MCF 10A (cell line): ENCODE measurements around the gene IFT122. TPM values are rescaled to one million over a fixed set of nuclear protein-coding genes. Genes with fewer than 3 reads are reported as not detected.
A peak's percentile ranks its signal among the peaks of the same experiment; 100 is the strongest.

Source experiments
- BruUV-seq: library from RNA; stranded (reverse); fragments of 400-500 nt; replicated peaks from 2 replicates; lab custom pipeline; 2021; lab: Mats Ljungman, UMichigan
- CTCF ChIA-PET: fragments of 300-600 bp; sonication (Branson Sonifier 250); formaldehyde crosslinking; extraction: SDS; loops from one replicate; lab custom pipeline; 2021; ENCODE audit warnings: antibody characterized with exemption, inconsistent platforms; lab: Yijun Ruan, JAX
- POLR2A ChIA-PET: fragments of 300-600, 350-650 bp; sonication (Branson Sonifier 250); formaldehyde crosslinking; extraction: SDS; loops from one replicate; lab custom pipeline; 2020; ENCODE audit warnings: antibody characterized with exemption, inconsistent platforms; lab: Yijun Ruan, JAX
- DNase-seq: peaks from one replicate; pipeline ENCODE4 v3.0.0-alpha.2; 2018; ENCODE audit not compliant: unreplicated experiment
- H3K27ac Mint-ChIP-seq: one replicate; pipeline ENCODE4 v1.8.0; 2022; ENCODE audit warnings: mild to moderate bottlenecking, low read depth, mixed read lengths; ENCODE audit not compliant: unreplicated experiment
- H3K27me3 Mint-ChIP-seq: one replicate; pipeline ENCODE4 v1.8.0; 2022; ENCODE audit warnings: mixed read lengths; ENCODE audit not compliant: insufficient read depth, unreplicated experiment
- H3K36me3 Mint-ChIP-seq: one replicate; pipeline ENCODE4 v1.8.0; 2022; ENCODE audit warnings: mild to moderate bottlenecking, moderate library complexity, mixed read lengths; ENCODE audit not compliant: insufficient read depth, unreplicated experiment
- H3K4me1 Mint-ChIP-seq: one replicate; pipeline ENCODE4 v1.8.0; 2022; ENCODE audit warnings: mixed read lengths; ENCODE audit not compliant: insufficient read depth, unreplicated experiment
- H3K4me3 Mint-ChIP-seq: one replicate; pipeline ENCODE4 v1.8.0; 2022; ENCODE audit warnings: mild to moderate bottlenecking, moderate library complexity, mixed read lengths; ENCODE audit not compliant: unreplicated experiment
- H3K9me3 Mint-ChIP-seq: one replicate; pipeline ENCODE4 v1.8.0; 2022; ENCODE audit warnings: mixed read lengths; ENCODE audit not compliant: unreplicated experiment
- intact Hi-C: fragments of 100-400 bp; cut with micrococcal nuclease; formaldehyde crosslinking; loops from 2 replicates; pipeline ENCODE4 v1.14.1; 2022
- total RNA-seq: library from RNA; stranded (reverse); gene quantifications from 2 replicates; pipeline ENCODE4 v1.2.3, GENCODE V29; 2022
- TF ChIP-seq, protein P1 (sequence below): fragments of 200-600 bp; IDR thresholded peaks from one replicate; pipeline ENCODE4 v1.8.0; 2022; ENCODE audit warnings: antibody characterized with exemption, mild to moderate bottlenecking; ENCODE audit not compliant: unreplicated experiment

IFT122 gene
- total RNA-seq, 1 experiment from 2014 or later, result 21.0 TPM

GRCh38 chr3:129534428-129535027 lies 94.5 kb downstream of the IFT122 start:
- no TSS peak for BruUV-seq
- Mint-ChIP-seq H3K4me1 (no peaks in the 10 kb centered on the region), H3K27me3 (no peaks in the 10 kb centered on the region), H3K9me3 (no peaks in the 10 kb centered on the region), H3K36me3 (no peaks in the 10 kb centered on the region), H3K27ac (no peak overlapping the region), H3K4me3 (no peak overlapping the region)
- CTCF ChIA-PET, result interaction anchor here (0.9 to 1.2 kb wide), 2 partner anchors 27 to 564 kb away, joined by 3 to 4 read pairs; no protein-coding TSS in a partner anchor
- intact Hi-C loops, result no loop called here
- POLR2A ChIA-PET, result interaction anchor here (0.6 to 1.2 kb wide), 2 partner anchors 19 to 110 kb away, joined by 3 read pairs; no protein-coding TSS in a partner anchor
- DNase-seq, result no peak
- TF ChIP-seq, protein P1, sequence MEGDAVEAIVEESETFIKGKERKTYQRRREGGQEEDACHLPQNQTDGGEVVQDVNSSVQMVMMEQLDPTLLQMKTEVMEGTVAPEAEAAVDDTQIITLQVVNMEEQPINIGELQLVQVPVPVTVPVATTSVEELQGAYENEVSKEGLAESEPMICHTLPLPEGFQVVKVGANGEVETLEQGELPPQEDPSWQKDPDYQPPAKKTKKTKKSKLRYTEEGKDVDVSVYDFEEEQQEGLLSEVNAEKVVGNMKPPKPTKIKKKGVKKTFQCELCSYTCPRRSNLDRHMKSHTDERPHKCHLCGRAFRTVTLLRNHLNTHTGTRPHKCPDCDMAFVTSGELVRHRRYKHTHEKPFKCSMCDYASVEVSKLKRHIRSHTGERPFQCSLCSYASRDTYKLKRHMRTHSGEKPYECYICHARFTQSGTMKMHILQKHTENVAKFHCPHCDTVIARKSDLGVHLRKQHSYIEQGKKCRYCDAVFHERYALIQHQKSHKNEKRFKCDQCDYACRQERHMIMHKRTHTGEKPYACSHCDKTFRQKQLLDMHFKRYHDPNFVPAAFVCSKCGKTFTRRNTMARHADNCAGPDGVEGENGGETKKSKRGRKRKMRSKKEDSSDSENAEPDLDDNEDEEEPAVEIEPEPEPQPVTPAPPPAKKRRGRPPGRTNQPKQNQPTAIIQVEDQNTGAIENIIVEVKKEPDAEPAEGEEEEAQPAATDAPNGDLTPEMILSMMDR, result no peak

- no peaks in the 10 kb centered on the region for H3K9me3 Mint-ChIP-seq
- H3K36me3 Mint-ChIP-seq, result no peaks in the 10 kb centered on the region
- ChIA-PET CTCF (interaction anchor here (1.2 kb wide), 1 partner anchor 565 kb away, joined by 4 read pairs; no protein-coding TSS in a partner anchor), POLR2A (interaction anchor here (1.2 kb wide), 1 partner anchor 18 kb away, joined by 3 read pairs; no protein-coding TSS in a partner anchor)
- H3K4me1 Mint-ChIP-seq, result no peaks in the 10 kb centered on the region
- H3K27ac Mint-ChIP-seq, result no peak overlapping the region
- DNase-seq, result peak; percentile 43
- TF ChIP-seq, protein P1, result no peak
- no peaks in the 10 kb centered on the region for H3K27me3 Mint-ChIP-seq
- BruUV-seq, result no TSS peak
- intact Hi-C loops, result no loop called here
- no peak overlapping the region for H3K4me3 Mint-ChIP-seq
These were observed 95.1 kb downstream of the IFT122 start for GRCh38 chr3:129535075-129535474.

DNA sequence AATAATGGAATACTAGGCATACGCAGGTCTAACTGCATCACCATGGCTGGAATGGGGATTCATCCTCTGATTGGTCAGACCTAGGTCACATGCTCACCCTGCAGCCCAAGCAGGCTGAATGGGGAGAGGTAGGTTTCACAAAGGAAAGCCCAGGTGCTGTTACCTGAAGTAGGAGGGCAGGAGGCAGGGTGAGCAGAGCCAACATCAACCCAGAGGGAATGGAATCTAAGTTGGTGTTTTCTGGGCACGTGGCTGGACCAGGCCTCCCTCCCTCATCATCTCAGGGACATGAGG lies 96.3 kb downstream of the IFT122 start:
- CTCF ChIA-PET, result no interaction called here
- no TSS peak for BruUV-seq
- POLR2A ChIA-PET, result no interaction called here
- TF ChIP-seq, protein P1, result no peak
- H3K27me3 Mint-ChIP-seq, result no peaks in the 10 kb centered on the region
- no peaks in the 10 kb centered on the region for H3K36me3 Mint-ChIP-seq
- H3K4me1 Mint-ChIP-seq, result no peaks in the 10 kb centered on the region
- H3K4me3 Mint-ChIP-seq, result no peak overlapping the region
- no peaks in the 10 kb centered on the region for H3K9me3 Mint-ChIP-seq
- intact Hi-C loops, result no loop called here
- DNase-seq, result no peak
- no peak overlapping the region for H3K27ac Mint-ChIP-seq

DNA sequence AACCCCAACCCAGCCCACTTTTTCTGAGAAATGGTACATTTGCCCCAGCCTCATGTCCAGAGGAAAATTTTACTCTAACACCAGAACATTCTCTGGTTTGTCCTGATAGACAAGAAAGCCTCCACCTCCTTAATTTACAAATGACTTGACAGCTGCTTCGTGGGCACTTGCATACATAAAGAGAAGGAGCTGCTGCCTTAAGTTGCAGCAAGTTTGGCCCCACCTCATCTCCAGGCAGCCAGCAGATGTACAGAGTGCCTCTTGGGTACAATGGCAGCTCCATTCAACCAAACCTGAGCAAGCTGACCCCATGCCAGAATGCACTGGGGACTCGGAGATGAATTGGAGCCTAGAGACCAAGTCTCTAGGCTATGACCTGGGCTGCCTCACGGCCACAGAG lies 96.8 kb downstream of the IFT122 start:
- no peak overlapping the region for H3K4me3 Mint-ChIP-seq
- intact Hi-C loops, result no loop called here

More for the DNA sequence above, 96.8 kb downstream of the IFT122 start:
- no peaks in the 10 kb centered on the region for H3K27me3 Mint-ChIP-seq
- no peak overlapping the region for H3K27ac Mint-ChIP-seq
- ChIA-PET POLR2A (no interaction called here), CTCF (no interaction called here)
- no peaks in the 10 kb centered on the region for H3K9me3 Mint-ChIP-seq
- no peaks in the 10 kb centered on the region for H3K36me3 Mint-ChIP-seq
- DNase-seq, result no peak
- H3K4me1 Mint-ChIP-seq, result no peaks in the 10 kb centered on the region
- no TSS peak for BruUV-seq
- TF ChIP-seq, protein P1, result no peak
